HG03175 (cell line): Measurements from ENCODE around the gene GALNT9.
"Not testable (repeated sequence)": the region's sequence is repeated elsewhere in the genome, so short reads cannot be mapped to it uniquely, and the experiment has no call there.

Source experiments
- ATAC-seq: cut with Tn5 transposase; IDR thresholded peaks from one replicate; pipeline ENCODE4 v1.9.1; 2021; ENCODE audit warnings: mild to moderate bottlenecking, moderate library complexity; ENCODE audit not compliant: unreplicated experiment

The GALNT9 gene

GRCh38 chr12:132329036-132329719 lies at the start of gene GALNT9:
Gene GALNT9, minus strand, starts transcription at chr12:132329589. Its CDS starts 386 bp downstream, at chr12:132329203.
- ATAC-seq = no peak

DNA sequence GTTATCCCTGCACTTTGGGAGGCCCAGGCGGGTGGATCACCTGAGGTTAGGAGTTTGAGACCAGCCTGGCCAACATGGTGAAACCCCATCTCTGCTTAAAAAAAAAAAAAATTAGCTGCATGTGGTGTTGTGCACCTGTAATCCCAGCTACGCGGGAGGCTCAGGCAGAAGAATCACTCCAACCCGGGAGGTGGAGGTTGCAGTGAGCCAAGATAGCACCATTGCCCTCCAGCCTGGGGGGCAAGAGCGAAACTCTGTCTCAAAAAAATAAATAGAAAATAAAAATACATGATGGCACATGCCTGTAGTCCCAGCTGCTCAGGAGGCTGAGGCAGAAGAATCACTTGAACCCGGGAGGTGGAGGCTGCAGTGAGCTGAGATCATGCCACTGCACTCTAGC lies 49.7 kb upstream of the GALNT9 start:
- not testable (repeated sequence) for ATAC-seq

GRCh38 chr12:132377147-132377546 lies 47.8 kb upstream of the GALNT9 start:
- ATAC-seq = no peak

DNA sequence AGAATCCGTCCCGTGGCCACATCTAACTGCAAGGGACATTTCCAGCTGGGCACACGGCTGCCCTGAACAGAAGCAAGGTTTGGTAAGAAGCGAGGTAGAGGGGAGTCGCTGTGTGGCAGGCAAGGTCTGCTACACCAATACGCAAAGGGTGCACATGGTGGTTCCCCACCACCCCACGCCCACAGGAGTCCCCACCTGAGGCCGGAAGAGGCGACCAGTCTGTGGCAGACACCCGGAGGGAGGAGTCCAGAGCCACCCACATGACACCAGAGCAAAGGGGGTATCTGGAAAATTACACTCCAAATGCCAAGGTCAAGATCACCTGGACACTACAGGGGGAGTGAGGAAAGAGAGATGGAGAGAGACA lies 47.1 kb upstream of the GALNT9 start:
- ATAC-seq = no peak

DNA sequence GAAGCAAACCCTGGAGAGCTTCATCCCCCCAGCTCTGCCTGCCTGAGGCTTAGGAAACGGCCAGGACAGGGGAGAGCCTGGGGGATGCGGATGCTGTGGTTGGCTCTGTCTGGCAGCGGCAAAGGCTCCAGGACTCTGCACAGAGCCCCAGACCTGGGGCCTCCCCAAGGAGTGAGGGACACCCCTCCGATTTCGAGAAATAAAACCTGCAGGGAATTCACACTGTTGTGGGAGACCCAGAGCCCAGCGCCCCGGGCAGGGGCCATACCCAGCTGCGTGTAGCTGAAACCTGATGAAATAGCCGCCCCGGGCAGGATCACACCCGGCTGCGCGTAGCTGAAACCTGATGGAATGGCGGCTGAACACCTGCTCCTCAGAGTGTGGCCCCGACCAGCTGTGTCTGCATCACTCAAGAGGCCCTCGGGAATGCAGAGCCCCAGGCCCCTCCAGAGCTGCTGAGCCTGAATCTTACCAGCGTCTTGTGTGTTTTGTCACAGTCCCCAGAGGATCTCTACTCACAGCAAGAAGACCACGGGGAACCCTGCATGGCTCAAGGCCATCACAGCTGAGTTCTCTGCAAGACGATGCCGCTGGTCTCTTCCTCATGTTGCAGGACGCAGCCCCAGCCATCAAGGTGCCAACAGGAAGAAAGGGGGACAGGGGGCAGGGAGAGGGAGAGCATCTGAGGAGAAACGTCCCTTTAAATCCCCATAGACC lies 46.5 kb upstream of the GALNT9 start:
- ATAC-seq = no peak

DNA sequence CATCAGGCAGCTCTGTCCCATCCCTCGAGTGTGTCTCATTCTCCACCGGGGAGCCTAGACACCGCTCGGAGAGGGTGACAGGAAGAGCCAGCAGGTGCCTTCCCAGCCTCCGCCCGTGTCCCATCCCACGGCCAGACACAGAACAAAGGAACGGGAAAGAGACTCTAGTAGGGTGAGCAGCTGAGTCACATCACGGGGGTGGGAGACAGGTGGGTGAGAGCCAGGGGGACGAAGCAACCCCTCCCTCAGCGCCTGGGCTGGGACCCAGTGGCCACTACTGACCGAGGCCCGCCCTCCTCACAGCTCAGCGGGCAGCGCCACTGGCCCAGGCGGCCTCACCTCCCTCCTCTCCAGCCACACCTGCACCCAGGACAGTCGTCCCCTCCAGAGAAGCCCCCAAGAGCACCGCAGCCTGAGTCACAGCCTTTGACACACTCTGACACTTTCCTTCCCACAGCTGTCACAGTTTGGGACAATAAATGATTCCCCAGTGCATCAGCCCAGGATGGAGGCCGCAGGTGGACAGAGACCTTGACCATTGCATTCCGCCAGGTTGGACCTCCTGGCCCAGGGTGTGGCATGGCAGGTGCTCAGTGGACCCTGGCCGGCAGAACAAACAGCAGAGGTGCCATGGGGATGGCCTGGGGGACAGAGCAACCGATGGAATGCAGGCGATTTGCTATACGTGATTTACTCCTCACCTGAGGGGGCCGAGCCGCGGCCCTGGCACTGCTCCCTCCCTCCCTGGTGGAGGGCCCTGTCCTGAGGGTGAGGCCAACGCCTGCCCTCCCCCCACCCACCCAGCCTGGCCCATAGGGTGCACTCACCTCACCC lies 45.4 kb upstream of the GALNT9 start:
- no peak for ATAC-seq

DNA sequence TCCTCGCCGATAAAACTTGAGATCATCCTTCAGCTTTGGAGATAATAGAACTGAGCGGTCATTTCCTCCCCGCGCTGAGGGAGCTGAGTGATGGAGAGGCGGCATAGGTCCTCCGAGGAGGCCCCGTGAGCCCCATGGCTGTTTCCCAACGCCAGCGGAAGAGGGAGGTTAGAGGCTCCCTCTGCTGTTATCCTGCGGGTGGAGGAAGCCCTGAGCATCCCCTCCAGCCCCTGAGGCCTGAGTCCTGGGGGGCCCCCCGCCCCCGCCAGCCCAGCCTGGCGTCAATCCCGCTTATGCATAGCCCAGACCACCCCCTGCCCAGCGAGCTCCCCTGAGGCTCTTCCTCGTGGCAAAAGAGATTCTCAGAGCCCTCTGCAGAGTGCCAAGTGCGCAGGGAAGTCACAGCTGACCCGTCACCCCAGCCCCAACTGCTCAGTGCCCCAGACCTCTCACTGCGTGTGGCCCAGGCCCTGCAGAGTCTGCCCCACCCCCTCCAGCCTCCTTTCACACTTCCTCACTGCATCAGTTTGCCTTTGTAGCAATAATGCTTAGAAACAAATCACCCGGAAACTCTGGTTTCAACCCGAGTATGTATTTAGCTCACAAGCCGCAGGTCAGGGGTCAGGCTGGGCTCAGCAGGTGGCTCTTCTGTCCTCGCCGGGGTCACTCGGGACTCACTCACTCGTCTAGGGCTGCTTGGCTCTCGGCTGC lies 44.7 kb upstream of the GALNT9 start:
- no peak for ATAC-seq

DNA sequence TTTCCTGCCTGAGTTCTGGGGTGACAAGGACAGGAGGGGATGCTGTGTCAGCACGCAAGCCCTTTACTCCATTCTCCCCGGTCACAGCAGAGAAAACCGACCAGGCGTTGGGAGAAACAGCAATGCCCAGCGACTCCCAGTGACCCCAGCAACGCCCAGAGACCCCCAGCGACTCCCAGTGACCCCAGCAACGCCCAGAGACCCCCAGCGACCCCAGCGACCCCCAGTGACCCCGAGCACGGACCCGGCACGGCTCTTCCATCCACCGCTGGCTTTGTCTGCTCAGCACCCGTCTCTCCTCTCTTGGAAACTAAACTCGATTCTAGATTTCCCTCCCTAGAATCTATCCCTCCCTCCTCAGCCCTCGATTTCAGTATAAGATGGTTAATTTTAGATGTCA lies 38.5 kb upstream of the GALNT9 start:
- no peak for ATAC-seq

DNA sequence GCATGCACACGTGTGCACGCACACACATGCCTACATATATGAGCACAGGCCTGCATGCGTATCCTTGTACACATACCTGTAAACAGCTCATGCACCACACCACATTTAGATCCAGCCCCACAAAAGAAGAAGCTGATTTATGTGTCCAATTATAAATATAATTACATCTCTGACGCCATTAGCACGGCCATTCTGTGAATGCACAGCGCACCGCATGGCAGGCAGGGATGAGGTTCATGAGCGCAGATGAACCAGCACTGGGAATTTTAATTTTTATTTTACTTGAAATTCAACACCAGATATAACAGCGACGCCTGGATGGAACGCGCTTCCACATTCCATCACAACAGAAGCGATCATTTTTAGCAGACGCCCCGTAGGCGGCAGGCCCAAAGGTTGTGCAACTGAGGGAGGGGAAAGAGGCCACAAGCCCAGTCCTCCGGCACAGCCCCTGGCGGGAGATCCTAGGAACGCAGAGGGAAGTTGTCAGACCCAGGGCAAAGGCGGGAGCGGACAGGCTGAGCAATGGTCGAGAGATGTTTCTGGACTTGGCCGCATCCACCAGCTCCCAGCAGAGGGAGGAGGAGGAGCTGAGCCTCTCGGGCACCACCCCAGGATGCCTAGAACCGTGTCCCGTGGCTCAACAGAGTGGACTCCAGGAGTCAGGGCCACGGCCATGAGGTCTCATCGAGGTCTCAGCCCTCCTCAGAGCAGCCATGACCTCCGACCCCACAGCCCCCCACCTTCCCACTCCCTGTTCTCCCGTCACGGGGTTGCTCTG lies 37.9 kb upstream of the GALNT9 start:
- no peak for ATAC-seq

- ATAC-seq = no peak
Measured at GRCh38 chr12:132366341-132366861, 37.0 kb upstream of the GALNT9 start.

GRCh38 chr12:132365226-132365625 lies 35.8 kb upstream of the GALNT9 start:
- ATAC-seq = no peak

GRCh38 chr12:132364348-132364902 lies 35.0 kb upstream of the GALNT9 start:
- no peak for ATAC-seq

DNA sequence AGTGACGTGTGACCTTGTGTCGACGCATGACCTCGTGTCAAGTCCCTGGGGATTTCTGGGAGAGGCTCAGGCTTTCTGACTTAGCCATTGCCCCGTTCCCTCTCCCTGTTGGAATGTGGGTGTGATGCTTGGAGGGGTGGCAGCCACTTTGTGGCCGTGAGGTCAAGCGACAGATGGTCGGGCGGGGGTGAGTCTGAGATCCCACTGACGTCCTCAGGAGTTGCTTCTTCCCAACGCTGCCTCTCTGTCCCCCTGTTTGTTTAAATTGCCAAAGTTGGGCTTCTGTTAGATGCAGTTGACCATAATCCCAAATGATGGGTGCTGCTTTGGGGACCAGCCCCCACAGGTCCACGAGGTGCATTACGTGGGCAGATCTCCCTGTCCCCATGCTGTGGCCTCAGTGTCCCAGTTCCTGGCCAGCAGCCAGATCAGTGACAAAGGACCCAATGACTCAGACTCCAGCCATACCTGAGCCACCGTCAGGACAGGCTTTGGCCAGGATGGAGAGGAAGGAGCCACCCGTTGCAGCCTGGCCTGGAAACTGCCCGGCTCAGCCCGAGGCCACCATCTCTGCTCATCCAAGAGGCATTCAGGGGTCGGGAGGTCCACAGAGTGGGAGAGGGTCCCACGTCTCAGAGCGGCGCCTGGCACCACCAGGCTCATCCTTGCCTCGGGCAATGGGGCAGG lies 34.4 kb upstream of the GALNT9 start:
- no peak for ATAC-seq

GRCh38 chr12:132362996-132363660 lies 33.7 kb upstream of the GALNT9 start:
- ATAC-seq = no peak

DNA sequence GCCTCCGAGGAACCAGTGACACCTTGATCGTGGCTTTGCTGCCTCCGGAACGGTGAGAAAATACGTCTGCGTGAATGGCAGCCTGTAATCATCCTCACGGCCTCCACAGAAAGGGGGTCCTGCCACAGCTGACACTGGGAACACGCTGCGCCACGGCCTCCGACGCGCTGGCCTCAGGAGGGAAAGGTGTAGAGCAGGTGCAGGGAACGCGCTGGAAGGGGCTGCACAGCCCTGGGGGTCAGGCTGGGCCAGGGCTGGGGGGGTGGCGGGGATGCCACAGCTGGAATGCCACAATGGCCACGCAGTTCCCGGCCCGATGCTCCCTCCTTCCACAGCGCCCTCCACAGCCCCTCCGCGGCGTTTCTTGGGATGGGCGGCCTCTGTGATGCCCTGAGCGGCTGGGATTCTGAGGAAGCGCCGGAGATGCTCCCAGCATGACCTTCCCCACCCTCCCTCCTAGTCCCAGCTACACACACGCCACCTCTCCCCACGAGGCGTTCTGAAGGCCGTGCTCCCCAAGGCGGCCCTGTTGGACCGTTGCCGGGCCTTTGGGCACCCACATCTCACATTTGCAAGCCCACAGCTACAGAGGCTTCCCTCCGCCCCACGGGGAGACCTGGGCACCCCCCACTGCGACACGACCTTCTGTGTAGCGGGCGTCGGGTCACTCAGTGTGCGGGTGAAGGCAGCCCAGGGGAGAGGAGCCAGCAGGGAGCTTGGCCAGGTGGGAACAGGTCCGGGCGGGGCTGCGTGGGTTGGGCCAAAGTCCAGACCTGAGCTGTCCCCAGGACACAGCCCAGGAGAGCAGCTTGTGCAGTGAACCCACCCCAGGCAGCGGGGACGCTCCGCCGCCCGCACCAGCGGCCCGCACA lies 31.8 kb upstream of the GALNT9 start:
- ATAC-seq = no peak

DNA sequence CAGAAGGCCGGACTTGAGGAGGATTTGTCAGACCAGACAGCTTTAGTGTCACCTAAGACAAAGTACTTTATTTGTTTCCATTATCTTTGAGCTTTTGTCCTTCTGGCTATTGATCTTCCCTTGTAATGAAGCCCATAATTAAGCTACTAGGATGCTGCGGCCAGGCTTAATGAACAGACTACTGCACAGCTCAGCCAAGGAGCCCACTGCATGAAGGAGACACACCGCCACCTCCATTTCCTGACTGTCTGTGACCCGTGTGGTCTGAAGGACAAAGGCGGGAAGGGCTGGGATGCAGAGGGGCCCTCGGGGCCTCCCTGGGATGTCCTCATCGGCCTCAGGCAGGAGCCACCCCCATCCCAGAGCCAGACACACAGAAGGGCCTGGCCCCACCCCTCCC lies 31.0 kb upstream of the GALNT9 start:
- no peak for ATAC-seq

DNA sequence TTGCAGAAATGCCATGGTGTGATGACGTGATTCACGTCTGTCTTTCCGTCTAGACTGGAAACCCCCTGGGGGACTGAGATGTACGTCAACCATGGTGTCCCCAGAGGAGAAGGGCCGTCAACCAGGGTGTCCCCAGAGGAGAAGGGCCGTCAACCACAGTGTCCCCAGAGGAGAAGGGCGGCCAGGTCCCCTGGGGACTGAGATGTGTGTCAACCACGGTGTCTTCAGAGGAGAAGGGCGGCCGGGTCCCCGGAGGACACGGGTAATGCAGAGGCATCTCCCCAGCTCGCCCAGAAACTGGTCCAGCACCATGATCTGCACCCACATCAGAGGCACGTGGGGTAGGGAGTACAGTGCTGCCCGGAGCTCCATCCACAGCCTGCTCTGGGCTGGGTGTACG lies 30.6 kb upstream of the GALNT9 start:
- no peak for ATAC-seq

- ATAC-seq = no peak
Measured at GRCh38 chr12:132359551-132359950, 30.2 kb upstream of the GALNT9 start.
